ENCODE results near the gene DHX35.

DNA sequence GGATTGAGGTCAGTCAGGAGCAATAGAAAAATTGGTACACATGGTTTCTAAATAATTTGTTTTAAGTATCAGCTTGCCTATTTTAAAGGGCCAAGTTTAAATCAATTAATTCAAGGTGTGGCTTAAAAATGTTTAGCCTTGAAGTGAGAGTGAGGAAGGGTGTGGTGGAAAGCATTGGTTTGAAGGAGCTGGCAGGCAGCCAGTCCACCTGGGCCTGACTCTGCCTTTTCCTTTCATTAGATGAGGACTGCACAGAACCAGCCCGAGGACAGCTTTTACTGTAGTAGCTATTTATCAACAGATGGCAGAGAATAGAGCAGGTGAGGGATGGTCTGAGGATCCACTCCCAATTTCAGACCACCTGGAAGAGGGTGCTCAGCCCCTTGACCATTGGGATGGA lies 42.4 kb downstream of the DHX35 start:
- TF ChIP-seq EZH2 (IDR thresholded peaks at IDR 0.05; ENCODE audit: insufficient read depth, poor library complexity, severe bottlenecking) (no peak), EZH2phosphoT487 (IDR thresholded peaks at IDR 0.05; ENCODE audit: insufficient read depth, low read depth) (no peak)

Data from GM23248 (cell line).